K562 (cell line): ENCODE results near the gene ZNF780A. TPM values are rescaled to one million over a fixed set of nuclear protein-coding genes. Genes with fewer than 3 reads are reported as not detected.

ENCODE experiments used
- BRF2 ChIP-seq: IDR thresholded peaks from 3 replicates; pipeline ENCODE4 v1.6.1; 2011; ENCODE audit warnings: borderline replicate concordance, mild to moderate bottlenecking; ENCODE audit not compliant: insufficient read length, insufficient read depth
- CREB1 ChIP-seq, 2 experiments: sonication (generic) in 1 of 2; formaldehyde crosslinking in 1 of 2; IDR thresholded peaks; 2 replicates each; pipeline versions ENCODE4 v1.6.1 to v1.8.0; 2012 to 2022; ENCODE audit warnings: inconsistent platforms in 1 of 2, mild to moderate bottlenecking in 1 of 2, missing genetic modification reagents in 1 of 2, moderate library complexity in 1 of 2
- FOXA1 ChIP-seq: fragments of 450-650 bp; IDR thresholded peaks from 2 replicates; pipeline ENCODE4 v1.6.1; 2016; ENCODE audit warnings: mild to moderate bottlenecking, borderline replicate concordance
- GTF2A2 ChIP-seq: IDR thresholded peaks from 2 replicates; pipeline ENCODE4 v1.6.1; 2016; ENCODE audit warnings: mild to moderate bottlenecking, missing genetic modification characterization, missing compliant biosample characterization
- HDAC8 ChIP-seq: fragments of 450-650 bp; IDR thresholded peaks from 2 replicates; pipeline ENCODE4 v1.6.1; 2016; ENCODE audit warnings: mild to moderate bottlenecking, missing genetic modification characterization, moderate library complexity, missing compliant biosample characterization
- KLF1 ChIP-seq: fragments of 450-650 bp; IDR thresholded peaks from 2 replicates; pipeline ENCODE4 v1.6.1; 2016; ENCODE audit warnings: missing genetic modification characterization, missing compliant biosample characterization
- RFX5 ChIP-seq: IDR thresholded peaks from 2 replicates; pipeline ENCODE4 v1.6.1; 2011; ENCODE audit warnings: low read depth, mild to moderate bottlenecking, improper control_type of control experiment, low read length
- SAP30 ChIP-seq: fragments of 200-600 bp; sonication (generic); IDR thresholded peaks from 2 replicates; pipeline ENCODE4 v1.6.1; 2012; ENCODE audit warnings: borderline replicate concordance, low read depth, mild to moderate bottlenecking, moderate library complexity, low read length, control low read depth, inconsistent platforms; ENCODE audit not compliant: insufficient read depth, poor library complexity, severe bottlenecking
- SUPT5H ChIP-seq: fragments of 450-650 bp; IDR thresholded peaks from 2 replicates; pipeline ENCODE4 v1.6.1; 2016
- WHSC1 ChIP-seq: IDR thresholded peaks from one replicate; pipeline ENCODE4 v1.6.1; 2012; ENCODE audit warnings: low read length, control low read depth, inconsistent platforms
- ZBTB40 ChIP-seq, 2 experiments: fragments of 450-650 bp in 1 of 2; sonication (generic) in 1 of 2; formaldehyde crosslinking in 1 of 2; IDR thresholded peaks; 2 replicates each; pipeline versions ENCODE4 v1.7.1 to v1.9.0; 2016 to 2022; ENCODE audit warnings: inconsistent platforms in 1 of 2, mild to moderate bottlenecking in 1 of 2, missing genetic modification reagents in 1 of 2
- ZNF124 ChIP-seq: sonication (generic); formaldehyde crosslinking; IDR thresholded peaks from 2 replicates; pipeline ENCODE4 v1.8.1; 2022; ENCODE audit warnings: missing genetic modification reagents
- ZNF143 ChIP-seq: sonication (generic); formaldehyde crosslinking; IDR thresholded peaks from 2 replicates; pipeline ENCODE4 v1.9.0; 2022; ENCODE audit warnings: mild to moderate bottlenecking, missing genetic modification reagents
- ZNF740 ChIP-seq, 3 experiments: fragments of 200-800 bp in 1 of 3; sonication (Bioruptor generic) in 1 of 3; sonication (generic) in 1 of 3; formaldehyde crosslinking in 1 of 3; IDR thresholded peaks; 2 replicates each; pipeline versions ENCODE4 v1.6.1 to v1.8.0; 2016 to 2022; ENCODE audit warnings: mild to moderate bottlenecking in 2 of 3, missing compliant biosample characterization in 2 of 3, missing genetic modification characterization in 2 of 3, missing genetic modification reagents in 1 of 3
- polyA plus RNA-seq, 8 experiments: library from polyadenylated mRNA; depleted of rRNA in 4 of 8; stranded (reverse) in 5 of 8; unstranded in 3 of 8; fragments of >200 nt; fragmentation: Nextera tagmentation in 2 of 8; fragmentation: Illumina TruSeq in 1 of 8; extraction: Ambion mirVana in 2 of 8; extraction: Trizol in 1 of 8; gene quantifications; 2 replicates each; pipeline versions ENCODE4 v1.2.1 to v1.2.3, GENCODE V29; 2011 to 2014; ENCODE audit warnings: inconsistent platforms in 1 of 8, missing spikeins in 1 of 8
- total RNA-seq, 7 experiments: library from RNA; depleted of rRNA in 6 of 7; stranded (reverse); fragments of >200 nt in 6 of 7; fragmentation: Illumina TruSeq in 2 of 7; extraction: Trizol in 2 of 7; gene quantifications; 2 replicates each; pipeline versions ENCODE4 v1.2.1 to v1.2.3, GENCODE V29; 2011 to 2021; ENCODE audit warnings: low replicate concordance in 1 of 7

ZNF780A gene
- total and polyA plus RNA-seq, 9 of the 15 experiments (the other 6 are each of a cell fraction or from before 2014, with no cell fraction given): 11.7 to 36.1 (median 25.8) TPM

- TF ChIP-seq ZBTB40 (IDR thresholded peaks at IDR 0.05) (peak; percentile 86), ZBTB40 (CRISPR knock-in tag; IDR thresholded peaks at IDR 0.05) (no peak), CREB1 (IDR thresholded peaks at IDR 0.05) (peak; percentile 69; the same call in 1 of the 2 replicates), CREB1 (CRISPR knock-in tag; IDR thresholded peaks at IDR 0.05) (peak; percentile 72; the same call in 1 of the 2 replicates), ZNF740 (CRISPR knock-in tag; IDR thresholded peaks at IDR 0.05) (no peak), ZNF740 (tag; IDR thresholded peaks at IDR 0.05) (no peak), HDAC8 (tag) (no peak), KLF1 (tag) (0 out of 2 replicates have a peak, but pooled peaks have one; percentile 12), ZNF124 (CRISPR knock-in tag) (no peak), ZNF143 (CRISPR knock-in tag) (peak; percentile 84), WHSC1 (no peak), GTF2A2 (tag) (no peak), SUPT5H (peak; percentile 92), FOXA1 (no peak), BRF2 (no peak), SAP30 (peak; percentile 62), RFX5 (no peak)
Observed at GRCh38 chr19:40090241-40091204, at the start of gene ZNF780A (continued).
